ENCODE data around the gene POLA1.

DNA sequence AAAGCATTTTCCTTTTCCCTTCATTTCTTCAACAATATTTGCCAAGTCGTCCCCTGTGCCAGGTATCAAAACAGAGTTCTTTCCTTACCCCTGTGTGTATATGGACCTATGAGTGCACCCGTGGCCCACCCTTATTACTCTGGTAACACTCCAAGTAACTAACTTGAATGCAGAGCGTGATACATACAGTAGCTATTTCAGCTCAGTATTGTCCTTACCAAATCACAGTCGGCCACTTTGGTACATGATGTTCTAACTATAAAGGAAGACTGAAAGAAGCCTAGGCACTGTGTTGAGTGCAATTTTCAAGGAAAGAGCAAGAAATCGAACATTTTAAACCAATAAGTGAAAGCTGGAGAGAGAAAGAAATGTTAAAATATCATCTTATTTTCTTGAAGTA, 233.7 kb downstream of the POLA1 start:
- no peak for TF ChIP-seq ZC3H10 (CRISPR knock-in tag; IDR thresholded peaks at IDR 0.05)
- TF ChIP-seq, protein P1, sequence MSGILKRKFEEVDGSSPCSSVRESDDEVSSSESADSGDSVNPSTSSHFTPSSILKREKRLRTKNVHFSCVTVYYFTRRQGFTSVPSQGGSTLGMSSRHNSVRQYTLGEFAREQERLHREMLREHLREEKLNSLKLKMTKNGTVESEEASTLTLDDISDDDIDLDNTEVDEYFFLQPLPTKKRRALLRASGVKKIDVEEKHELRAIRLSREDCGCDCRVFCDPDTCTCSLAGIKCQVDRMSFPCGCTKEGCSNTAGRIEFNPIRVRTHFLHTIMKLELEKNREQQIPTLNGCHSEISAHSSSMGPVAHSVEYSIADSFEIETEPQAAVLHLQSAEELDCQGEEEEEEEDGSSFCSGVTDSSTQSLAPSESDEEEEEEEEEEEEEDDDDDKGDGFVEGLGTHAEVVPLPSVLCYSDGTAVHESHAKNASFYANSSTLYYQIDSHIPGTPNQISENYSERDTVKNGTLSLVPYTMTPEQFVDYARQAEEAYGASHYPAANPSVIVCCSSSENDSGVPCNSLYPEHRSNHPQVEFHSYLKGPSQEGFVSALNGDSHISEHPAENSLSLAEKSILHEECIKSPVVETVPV (CRISPR knock-in tag; IDR thresholded peaks at IDR 0.05): no peak
